OCI-LY1 (cell line): ENCODE results near the gene MACF1.

Experiments used
- EZH2 ChIP-seq: fragments of 200-600 bp; sonication (generic), shearing (Covaris generic); IDR thresholded peaks from 2 replicates; pipeline ENCODE4 v1.8.0; 2017; ENCODE audit warnings: borderline replicate concordance, mixed run types, mild to moderate bottlenecking, antibody characterized with exemption, low read length, moderate library complexity, mixed read lengths
- TF ChIP-seq, protein P1 (sequence below): fragments of 200-600 bp; sonication (generic), shearing (Covaris generic); IDR thresholded peaks from 2 replicates; pipeline ENCODE4 v1.5.1; 2017; ENCODE audit warnings: mild to moderate bottlenecking, antibody characterized with exemption, low read length, moderate library complexity, mixed read lengths

DNA sequence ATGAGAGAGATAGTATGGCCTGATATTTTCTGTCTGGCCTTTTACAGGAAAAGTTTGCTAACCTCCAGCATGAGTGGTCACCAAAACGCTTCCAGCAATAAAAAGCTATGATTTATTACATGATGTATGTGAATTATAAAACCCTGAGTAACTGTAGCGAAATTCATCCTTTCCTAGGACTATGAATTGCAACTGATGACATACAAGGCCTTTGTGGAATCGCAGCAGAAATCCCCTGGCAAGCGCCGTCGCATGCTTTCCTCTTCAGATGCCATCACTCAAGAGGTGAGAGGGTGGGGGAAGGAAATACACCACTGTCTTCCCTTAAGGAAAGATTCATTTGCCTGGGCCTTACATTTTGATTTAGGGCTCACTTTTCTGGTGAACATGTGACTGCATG, 117.9 kb downstream of the MACF1 start:
- no peak for TF ChIP-seq EZH2
- TF ChIP-seq, protein P1, sequence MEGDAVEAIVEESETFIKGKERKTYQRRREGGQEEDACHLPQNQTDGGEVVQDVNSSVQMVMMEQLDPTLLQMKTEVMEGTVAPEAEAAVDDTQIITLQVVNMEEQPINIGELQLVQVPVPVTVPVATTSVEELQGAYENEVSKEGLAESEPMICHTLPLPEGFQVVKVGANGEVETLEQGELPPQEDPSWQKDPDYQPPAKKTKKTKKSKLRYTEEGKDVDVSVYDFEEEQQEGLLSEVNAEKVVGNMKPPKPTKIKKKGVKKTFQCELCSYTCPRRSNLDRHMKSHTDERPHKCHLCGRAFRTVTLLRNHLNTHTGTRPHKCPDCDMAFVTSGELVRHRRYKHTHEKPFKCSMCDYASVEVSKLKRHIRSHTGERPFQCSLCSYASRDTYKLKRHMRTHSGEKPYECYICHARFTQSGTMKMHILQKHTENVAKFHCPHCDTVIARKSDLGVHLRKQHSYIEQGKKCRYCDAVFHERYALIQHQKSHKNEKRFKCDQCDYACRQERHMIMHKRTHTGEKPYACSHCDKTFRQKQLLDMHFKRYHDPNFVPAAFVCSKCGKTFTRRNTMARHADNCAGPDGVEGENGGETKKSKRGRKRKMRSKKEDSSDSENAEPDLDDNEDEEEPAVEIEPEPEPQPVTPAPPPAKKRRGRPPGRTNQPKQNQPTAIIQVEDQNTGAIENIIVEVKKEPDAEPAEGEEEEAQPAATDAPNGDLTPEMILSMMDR, result no peak
